ENCODE results near the gene ANKRD16.
"Not testable (repeated sequence)": the region's sequence is repeated elsewhere in the genome, so short reads cannot be mapped to it uniquely, and the experiment has no call there.

The ANKRD16 gene

DNA sequence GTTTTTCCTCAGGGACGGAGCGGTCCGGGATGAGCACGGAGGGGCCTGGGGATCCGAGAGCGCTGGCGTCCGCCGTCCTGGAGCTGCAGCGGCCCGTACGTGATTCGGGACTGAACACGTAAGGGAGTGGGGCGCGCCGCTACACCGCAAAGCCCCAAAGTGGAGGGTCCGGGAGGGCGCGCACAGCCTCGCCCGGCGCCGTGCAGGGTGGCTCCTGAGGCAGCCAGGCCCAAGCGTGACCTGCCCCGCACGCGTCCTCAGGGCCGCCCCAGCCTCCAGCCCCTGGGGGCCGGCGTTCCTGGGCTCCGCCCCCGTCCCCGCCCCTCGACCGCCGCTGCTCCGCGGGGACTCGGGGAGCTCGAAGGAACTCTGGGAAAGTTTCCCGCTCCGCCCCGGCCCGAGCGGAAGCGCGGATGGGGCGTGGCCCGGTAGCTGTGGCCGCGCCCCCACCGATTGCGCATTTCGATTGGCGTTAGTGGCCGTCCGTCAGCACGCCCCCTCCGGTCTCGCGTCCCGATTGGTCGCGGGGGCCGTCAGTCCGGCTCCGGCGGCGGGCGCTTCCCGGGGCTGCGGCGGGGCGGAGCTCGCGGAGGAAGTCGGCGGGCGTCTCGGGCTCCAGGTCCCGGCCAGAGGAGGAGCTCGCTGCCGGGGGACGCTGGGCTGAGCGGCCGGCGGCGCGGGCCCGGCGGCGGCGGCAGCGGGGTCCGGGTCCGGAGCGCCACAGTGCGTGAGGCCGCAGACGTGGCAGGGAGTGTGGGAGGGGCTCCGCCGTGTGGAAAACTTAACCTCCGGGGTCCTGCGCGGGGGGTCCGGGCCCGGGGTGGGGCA is at the start of gene ANKRD16, which contains the start of gene FBH1:
Gene ANKRD16 (minus strand): TSS at position 270 of the 828 bp plus-strand sequence. CDS start 539 bp downstream, outside the sequence.
Gene FBH1 (plus strand): TSS at position 620 of the 828 bp plus-strand sequence. CDS start 103 bp downstream, at position 723.
- peak; percentile 97 to 99 (median 98) for DNase-seq (ENCODE audit: low read depth in 2 of 3, low spot score in 2 of 3)

- no peak for DNase-seq (ENCODE audit: low read depth in 2 of 3, low spot score in 2 of 3)
Measured at GRCh38 chr10:5938291-5938690, 48.6 kb upstream of the ANKRD16 start.

GRCh38 chr10:5937016-5937415 is 47.3 kb upstream of the ANKRD16 start:
- DNase-seq (ENCODE audit: low read depth in 2 of 3, low spot score in 2 of 3): no peak

DNA sequence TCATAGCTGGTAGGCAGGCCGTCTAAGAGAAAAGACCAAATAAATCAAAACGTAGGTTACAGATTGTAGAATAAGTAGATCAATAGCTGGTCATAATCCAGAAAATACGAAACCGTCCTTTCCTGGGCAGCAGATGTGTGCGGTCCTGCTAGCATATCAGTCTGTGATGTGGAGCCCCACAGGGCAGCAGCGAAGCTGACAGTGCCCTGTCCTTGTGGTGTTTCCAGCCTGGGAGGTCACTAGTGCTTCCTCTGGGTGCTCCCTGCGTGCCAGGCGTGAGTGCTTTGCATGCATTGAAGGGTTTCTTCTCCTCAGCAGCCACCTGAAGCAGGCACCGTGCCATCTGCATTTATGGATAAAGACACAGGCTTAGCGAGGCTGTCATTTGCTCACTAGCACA is 45.9 kb upstream of the ANKRD16 start:
- DNase-seq (ENCODE audit: low read depth in 2 of 3, low spot score in 2 of 3): no peak

- no peak for DNase-seq (ENCODE audit: low read depth in 2 of 3, low spot score in 2 of 3)
Measured at GRCh38 chr10:5933909-5934546, 44.3 kb upstream of the ANKRD16 start.

GRCh38 chr10:5932345-5932744 is 42.7 kb upstream of the ANKRD16 start:
- no peak for DNase-seq (ENCODE audit: low read depth in 2 of 3, low spot score in 2 of 3)

- DNase-seq (ENCODE audit: low read depth in 2 of 3, low spot score in 2 of 3): no peak
Measured at GRCh38 chr10:5930272-5930671, 40.6 kb upstream of the ANKRD16 start.

- DNase-seq (ENCODE audit: low read depth in 2 of 3, low spot score in 2 of 3): no peak
Measured at GRCh38 chr10:5929442-5929841, 39.7 kb upstream of the ANKRD16 start.

DNA sequence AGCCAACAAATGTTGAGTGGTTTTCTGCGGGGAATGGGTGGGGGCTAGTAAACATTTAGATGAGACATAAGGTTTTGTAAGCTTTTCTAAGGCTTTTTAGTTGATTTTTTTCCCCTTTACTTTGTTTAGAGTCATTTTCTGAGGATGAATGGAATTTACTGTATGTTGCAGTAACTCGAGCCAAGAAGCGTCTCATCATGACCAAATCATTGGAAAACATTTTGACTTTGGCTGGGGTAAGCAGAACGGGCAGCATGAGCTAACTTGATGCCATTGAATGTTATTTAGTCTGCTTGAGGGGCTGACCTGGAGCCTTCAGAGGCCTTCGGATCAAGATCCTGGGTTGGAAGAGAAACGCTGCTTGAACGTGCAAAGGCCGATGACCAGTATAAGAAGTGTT is 37.6 kb upstream of the ANKRD16 start:
- DNase-seq (ENCODE audit: low read depth in 2 of 3, low spot score in 2 of 3): no peak

DNA sequence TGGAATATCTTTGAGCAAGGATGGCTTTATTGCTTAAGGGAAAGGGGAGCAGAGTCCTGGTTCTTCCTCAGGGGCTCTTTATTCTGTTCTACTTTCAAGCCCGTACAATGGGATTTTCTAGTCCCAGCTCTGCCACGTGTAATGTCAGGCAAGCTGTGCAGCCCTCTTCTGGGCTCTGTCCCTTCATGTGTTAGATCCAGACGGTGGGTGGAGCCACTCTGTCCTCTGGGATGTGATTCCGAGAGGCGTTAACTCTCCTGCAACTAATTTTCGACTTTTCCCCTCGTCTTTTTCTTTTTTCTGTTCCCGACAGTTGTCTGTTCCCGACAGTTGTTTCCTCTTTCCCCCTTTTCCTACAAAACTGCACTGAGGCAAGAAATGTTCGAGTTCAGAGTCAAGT is 35.2 kb upstream of the ANKRD16 start:
- DNase-seq (ENCODE audit: low read depth in 2 of 3, low spot score in 2 of 3): no peak

GRCh38 chr10:5921746-5922145 is 32.1 kb upstream of the ANKRD16 start:
- no peak for DNase-seq (ENCODE audit: low read depth in 2 of 3, low spot score in 2 of 3)

DNA sequence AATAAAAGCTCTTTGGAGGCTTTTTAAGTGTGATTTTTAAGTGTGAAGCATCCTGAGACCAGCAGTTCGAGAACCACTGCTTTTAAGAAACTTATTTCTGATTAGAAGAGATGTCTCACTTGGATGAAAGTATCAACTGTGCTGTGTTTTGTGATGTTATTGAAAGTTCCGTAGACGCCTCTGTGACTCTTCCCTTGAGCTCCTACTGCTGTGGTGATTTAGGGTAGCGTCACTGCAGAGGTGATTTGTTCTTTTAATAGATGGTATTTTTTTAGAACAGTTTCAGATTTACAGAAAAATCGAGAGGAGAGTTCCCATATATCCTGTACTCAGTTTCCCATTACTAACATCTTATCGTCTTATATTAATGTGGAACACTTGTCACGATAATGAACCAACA is 29.9 kb upstream of the ANKRD16 start:
- DNase-seq (ENCODE audit: low read depth in 2 of 3, low spot score in 2 of 3): no peak

- DNase-seq (ENCODE audit: low read depth in 2 of 3, low spot score in 2 of 3): no peak
Measured at GRCh38 chr10:5918763-5919162, 29.1 kb upstream of the ANKRD16 start.

GRCh38 chr10:5917305-5917704 is 27.6 kb upstream of the ANKRD16 start:
- no peak for DNase-seq (ENCODE audit: low read depth in 2 of 3, low spot score in 2 of 3)

GRCh38 chr10:5915451-5915850 is 25.8 kb upstream of the ANKRD16 start:
- DNase-seq (ENCODE audit: low read depth in 2 of 3, low spot score in 2 of 3): no peak

DNA sequence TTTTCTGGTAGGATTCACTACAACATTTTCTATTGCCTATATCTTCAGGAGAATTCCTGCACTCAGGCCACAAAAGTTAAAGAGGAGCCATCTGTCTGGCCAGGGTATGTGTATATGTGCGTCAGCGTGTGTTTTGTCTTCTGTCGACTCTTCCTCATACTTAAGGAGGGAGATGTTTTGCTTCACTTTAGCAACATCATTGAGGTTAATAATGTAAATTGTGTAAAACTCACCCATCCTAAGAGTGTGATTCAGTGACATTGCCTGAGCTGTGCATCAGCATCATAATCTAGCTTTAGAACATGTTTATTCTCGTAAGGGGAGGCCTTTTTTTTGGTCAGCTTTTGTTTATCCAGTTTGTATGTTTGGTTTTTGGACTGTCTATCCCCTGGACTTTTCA is 24.0 kb upstream of the ANKRD16 start:
- DNase-seq (ENCODE audit: low read depth in 2 of 3, low spot score in 2 of 3): no peak

- no peak for DNase-seq (ENCODE audit: low read depth in 2 of 3, low spot score in 2 of 3)
Measured at GRCh38 chr10:5911670-5912069, 22.0 kb upstream of the ANKRD16 start.

DNA sequence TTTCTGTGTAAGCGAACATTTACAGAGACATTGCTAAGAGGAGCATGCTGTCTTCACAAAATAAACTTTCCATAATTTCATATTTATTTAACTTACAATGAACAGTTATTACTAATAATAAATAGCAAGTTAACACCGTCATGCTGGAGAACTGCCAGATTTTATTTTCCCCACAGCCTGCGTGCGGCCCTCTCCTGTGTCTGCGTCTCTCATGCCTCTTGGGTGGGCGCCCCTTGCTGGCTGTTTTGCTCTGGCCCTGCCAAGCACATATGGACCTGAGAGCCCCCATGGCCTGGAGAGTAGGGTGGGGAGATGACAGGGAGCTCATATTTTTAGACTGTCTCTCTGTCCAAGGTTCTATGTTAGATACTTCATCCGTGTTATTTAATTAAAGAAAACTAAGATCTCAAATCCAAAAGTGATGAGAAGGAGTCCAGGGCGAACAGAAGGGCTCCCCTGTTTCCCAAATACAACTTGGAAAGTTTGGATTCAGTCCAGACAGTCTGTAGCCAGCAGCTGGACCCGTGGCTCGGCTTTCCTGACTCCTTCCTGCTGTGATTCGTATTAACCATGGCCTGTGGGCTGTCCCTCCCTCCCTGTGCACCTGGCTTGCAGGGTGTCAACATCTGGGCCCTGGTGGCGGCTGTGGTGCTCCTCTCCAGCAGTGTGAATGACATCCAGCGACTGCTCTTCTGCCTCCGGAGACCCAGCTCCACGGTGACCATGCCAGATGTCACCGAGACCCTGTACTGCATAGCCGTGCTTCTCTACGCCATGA is 20.8 kb upstream of the ANKRD16 start:
- DNase-seq (ENCODE audit: low read depth in 2 of 3, low spot score in 2 of 3): no peak

DNA sequence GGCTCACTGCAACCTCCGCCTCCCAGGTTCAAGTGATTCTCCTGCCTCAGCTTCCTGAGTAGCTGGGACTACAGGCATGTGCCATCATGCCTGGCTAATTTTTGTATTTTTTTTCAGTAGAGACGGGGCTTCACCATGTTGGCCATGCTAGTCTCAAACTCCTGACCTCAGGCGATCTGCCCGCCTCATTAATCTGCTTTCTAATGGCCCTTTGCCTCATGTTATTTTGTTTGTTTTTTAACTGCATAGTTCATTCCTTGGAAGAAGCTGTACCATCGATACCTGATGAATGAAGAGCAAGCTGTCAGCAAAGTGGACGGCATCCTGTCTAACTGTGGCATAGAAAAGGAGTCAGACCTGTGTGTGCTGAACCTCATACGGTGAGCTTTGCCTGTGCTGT is 19.0 kb upstream of the ANKRD16 start:
- not testable (repeated sequence) for DNase-seq (ENCODE audit: low read depth in 2 of 3, low spot score in 2 of 3)

- no peak for DNase-seq (ENCODE audit: low read depth in 2 of 3, low spot score in 2 of 3)
Measured at GRCh38 chr10:5906651-5907050, 17.0 kb upstream of the ANKRD16 start.

DNA sequence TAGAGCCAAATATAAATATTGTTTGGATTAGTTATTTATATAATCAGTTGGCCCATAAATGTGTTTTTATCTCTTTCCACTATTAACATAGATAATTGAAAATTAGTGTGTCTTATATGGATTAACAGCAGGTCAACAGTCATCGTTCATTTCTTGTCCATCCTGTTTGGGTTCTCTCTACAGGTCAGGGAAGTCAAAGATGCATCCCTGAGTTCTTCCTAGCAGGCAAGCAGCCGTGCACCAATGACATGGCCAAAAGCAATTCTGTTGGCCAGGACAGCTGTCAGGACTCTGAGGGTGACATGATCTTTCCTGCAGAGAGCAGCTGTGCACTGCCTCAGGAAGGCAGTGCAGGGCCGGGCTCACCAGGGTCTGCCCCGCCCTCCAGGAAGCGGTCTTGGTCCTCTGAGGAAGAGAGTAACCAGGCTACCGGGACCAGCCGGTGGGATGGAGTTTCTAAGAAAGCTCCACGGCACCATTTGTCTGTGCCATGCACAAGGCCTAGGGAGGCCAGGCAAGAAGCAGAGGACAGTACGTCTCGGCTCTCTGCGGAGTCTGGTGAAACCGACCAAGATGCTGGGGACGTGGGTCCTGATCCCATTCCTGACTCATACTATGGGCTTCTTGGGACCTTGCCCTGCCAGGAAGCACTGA is 16.3 kb upstream of the ANKRD16 start:
- DNase-seq (ENCODE audit: low read depth in 2 of 3, low spot score in 2 of 3): no peak

Measured in activated CD8-positive, alpha-beta memory T cell treated with anti-CD3 and anti-CD28 coated beads for 48 hours (primary cell).